Parathyroid adenoma (tissue), 2 donors: ENCODE data around the gene AJAP1.

Experiments
- H2AFZ ChIP-seq: fragments of 300-600 bp; sonication (generic); one replicate; pipeline ENCODE4 v1.7.0; 2017; ENCODE audit warnings: antibody characterized with exemption, mild to moderate bottlenecking
- H3K27ac ChIP-seq: fragments of 300-600 bp; sonication (generic); one replicate; pipeline ENCODE4 v1.7.0; 2017
- H3K27me3 ChIP-seq: fragments of 300-600 bp; sonication (generic); one replicate; pipeline ENCODE4 v1.7.0; 2017; ENCODE audit warnings: low read length; ENCODE audit not compliant: control insufficient read depth, insufficient read depth
- H3K36me3 ChIP-seq: fragments of 300-600 bp; sonication (generic); one replicate; pipeline ENCODE4 v1.7.0; 2017; ENCODE audit warnings: low read length; ENCODE audit not compliant: control insufficient read depth, insufficient read depth
- H3K4me1 ChIP-seq: fragments of 300-600 bp; sonication (generic); one replicate; pipeline ENCODE4 v1.7.0; 2017; ENCODE audit warnings: control low read depth
- H3K4me2 ChIP-seq: fragments of 300-600 bp; sonication (generic); one replicate; pipeline ENCODE4 v1.7.0; 2017; ENCODE audit warnings: low read length
- H3K4me3 ChIP-seq: fragments of 300-600 bp; sonication (generic); one replicate; pipeline ENCODE4 v1.7.0; 2017; ENCODE audit warnings: low read depth, low read length
- H3K79me2 ChIP-seq: fragments of 300-600 bp; sonication (generic); one replicate; pipeline ENCODE4 v1.7.0; 2017; ENCODE audit warnings: control low read depth
- H3K9ac ChIP-seq: fragments of 300-600 bp; sonication (generic); one replicate; pipeline ENCODE4 v1.7.0; 2017; ENCODE audit warnings: mild to moderate bottlenecking
- H3K9me3 ChIP-seq: fragments of 300-600 bp; sonication (generic); one replicate; pipeline ENCODE4 v1.7.0; 2017; ENCODE audit warnings: low read length; ENCODE audit not compliant: control insufficient read depth
- TF ChIP-seq, protein P1 (sequence below): fragments of 300-600 bp; sonication (generic); IDR thresholded peaks from one replicate; pipeline ENCODE4 v1.7.0; 2017; ENCODE audit warnings: antibody characterized with exemption, mild to moderate bottlenecking
- donor health status: primary hyperparathyroidism.

The AJAP1 gene

DNA sequence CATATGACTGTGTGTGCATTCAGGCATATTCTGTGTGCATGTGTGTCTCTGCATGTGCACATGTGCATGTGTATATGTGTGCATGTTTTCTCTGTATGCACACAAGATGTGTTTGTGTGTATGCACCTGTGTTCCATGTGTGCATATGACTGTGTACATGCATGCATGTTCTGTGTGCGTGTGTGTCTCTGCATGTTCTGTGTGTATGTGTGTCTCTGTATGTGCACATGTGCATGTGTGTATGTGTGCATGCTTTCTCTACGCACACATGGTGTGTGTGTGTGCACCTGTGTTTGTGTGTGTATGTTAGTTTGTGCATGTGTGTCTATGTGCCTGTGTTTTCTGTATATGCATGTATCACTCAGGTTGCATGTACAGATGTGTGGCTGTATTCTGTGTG is 42.3 kb downstream of the AJAP1 start:
- Histone ChIP-seq H3K9ac (no peak overlapping the region), H3K9me3 (no peaks in the 10 kb centered on the region), H2AFZ (no peak overlapping the region), H3K79me2 (peaks cover 7% of the 10 kb centered on the region), H3K36me3 (no peaks in the 10 kb centered on the region), H3K27ac (no peak overlapping the region), H3K27me3 (no peaks in the 10 kb centered on the region), H3K4me2 (no peak overlapping the region), H3K4me1 (no peaks in the 10 kb centered on the region), H3K4me3 (no peak overlapping the region)
- TF ChIP-seq, protein P1, sequence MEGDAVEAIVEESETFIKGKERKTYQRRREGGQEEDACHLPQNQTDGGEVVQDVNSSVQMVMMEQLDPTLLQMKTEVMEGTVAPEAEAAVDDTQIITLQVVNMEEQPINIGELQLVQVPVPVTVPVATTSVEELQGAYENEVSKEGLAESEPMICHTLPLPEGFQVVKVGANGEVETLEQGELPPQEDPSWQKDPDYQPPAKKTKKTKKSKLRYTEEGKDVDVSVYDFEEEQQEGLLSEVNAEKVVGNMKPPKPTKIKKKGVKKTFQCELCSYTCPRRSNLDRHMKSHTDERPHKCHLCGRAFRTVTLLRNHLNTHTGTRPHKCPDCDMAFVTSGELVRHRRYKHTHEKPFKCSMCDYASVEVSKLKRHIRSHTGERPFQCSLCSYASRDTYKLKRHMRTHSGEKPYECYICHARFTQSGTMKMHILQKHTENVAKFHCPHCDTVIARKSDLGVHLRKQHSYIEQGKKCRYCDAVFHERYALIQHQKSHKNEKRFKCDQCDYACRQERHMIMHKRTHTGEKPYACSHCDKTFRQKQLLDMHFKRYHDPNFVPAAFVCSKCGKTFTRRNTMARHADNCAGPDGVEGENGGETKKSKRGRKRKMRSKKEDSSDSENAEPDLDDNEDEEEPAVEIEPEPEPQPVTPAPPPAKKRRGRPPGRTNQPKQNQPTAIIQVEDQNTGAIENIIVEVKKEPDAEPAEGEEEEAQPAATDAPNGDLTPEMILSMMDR: no peak

DNA sequence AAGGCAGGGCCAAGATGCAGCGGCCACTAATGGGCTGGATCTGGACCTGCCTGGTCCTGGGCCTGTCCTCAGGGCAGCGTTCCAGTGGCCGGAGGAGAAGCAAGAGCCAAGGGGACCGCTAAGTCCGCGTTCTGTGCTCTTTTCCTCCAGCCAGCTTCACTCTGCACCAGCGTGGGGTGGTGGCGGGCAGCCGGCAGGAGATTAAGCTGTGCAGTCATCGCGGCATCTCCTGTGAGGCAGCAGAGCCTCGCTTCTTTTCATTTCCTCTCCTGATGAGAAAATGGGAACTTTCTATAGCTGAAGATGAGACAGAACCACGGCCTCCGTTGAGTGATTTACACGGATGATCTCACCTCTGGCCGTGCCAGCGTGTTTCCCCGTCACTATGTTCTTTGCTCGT is 43.4 kb downstream of the AJAP1 start:
- Histone ChIP-seq H3K36me3 (no peaks in the 10 kb centered on the region), H3K9me3 (no peaks in the 10 kb centered on the region), H2AFZ (no peak overlapping the region), H3K4me2 (no peak overlapping the region), H3K27me3 (no peaks in the 10 kb centered on the region), H3K4me1 (no peaks in the 10 kb centered on the region), H3K9ac (no peak overlapping the region), H3K27ac (no peak overlapping the region), H3K4me3 (no peak overlapping the region), H3K79me2 (peaks cover 7% of the 10 kb centered on the region)
- TF ChIP-seq, protein P1: no peak

DNA sequence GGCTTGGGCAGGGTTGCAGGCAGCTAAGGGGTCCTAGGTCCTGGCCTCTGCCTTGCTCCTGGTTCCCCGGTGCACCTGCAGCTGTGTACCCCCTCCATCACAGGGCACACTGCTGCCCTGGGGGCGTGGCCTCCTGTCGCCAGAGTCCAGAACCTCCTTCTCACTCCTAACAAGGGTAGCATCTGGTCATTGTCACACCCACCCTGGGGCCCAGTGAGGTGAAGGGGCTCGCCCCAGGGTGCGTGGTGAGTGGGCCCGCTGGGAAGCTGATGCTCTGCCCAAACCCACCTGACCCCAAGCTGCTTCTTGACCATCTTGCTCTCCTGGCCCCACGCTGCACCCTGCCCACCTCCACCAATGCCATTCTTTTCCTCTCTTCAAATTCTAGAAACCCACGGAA is 44.5 kb downstream of the AJAP1 start:
- no peak overlapping the region for H3K4me2 ChIP-seq
- H3K27me3 ChIP-seq: no peaks in the 10 kb centered on the region
- TF ChIP-seq, protein P1: no peak
- H3K36me3 ChIP-seq: no peaks in the 10 kb centered on the region
- no peak overlapping the region for H3K27ac ChIP-seq
- no peak overlapping the region for H3K9ac ChIP-seq
- no peak overlapping the region for H2AFZ ChIP-seq
- peaks cover 7% of the 10 kb centered on the region for H3K79me2 ChIP-seq
- no peaks in the 10 kb centered on the region for H3K4me1 ChIP-seq
- no peaks in the 10 kb centered on the region for H3K9me3 ChIP-seq
- H3K4me3 ChIP-seq: no peak overlapping the region

DNA sequence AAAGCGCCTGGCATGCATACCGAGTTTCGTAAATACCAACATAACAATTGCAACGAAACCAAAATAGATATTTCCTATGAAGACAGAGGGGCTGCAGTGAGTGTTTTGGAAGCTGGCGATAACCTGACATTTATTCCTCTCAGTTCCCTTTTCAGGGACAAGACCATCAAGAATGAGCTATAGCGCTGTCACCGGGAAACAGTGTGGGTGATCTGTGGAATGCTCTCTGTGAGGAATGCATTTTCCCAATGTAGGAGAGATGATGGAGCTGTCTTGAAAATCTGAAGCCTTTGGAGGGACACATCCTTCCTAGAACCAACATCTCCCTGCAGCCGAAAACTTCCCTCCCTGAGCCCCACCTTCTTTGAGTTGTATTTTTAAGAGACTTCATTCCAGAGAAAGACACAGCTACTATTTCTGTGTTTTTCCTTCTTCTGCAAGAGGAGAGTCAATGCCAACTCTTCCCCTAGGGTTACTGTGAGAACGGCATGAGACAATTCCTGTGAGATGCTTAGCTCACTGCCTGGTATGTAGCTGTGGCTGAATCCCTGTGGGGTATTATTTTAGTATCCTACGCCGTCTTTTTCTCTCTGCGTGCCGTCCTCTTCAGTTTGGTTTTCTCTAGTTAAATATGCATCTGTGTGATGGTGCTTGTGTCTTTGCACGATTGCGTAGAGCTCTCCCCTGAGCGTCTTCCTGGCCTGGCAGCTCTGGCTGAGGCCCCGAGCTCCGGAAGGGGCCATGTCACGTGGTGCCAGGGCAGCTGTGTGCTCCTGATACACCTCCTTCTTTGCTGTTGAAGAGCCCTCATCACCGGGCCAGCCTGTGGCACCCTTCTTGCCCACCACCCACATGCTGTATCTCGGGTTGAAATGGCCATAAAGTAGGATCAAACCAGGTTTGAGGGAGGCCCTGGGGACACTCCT is 45.2 kb downstream of the AJAP1 start:
- H2AFZ ChIP-seq: no peak overlapping the region
- no peaks in the 10 kb centered on the region for H3K4me1 ChIP-seq
- peaks cover 4% of the 10 kb centered on the region for H3K79me2 ChIP-seq
- H3K9ac ChIP-seq: no peak overlapping the region
- H3K4me3 ChIP-seq: no peak overlapping the region
- H3K36me3 ChIP-seq: no peaks in the 10 kb centered on the region
- TF ChIP-seq, protein P1: no peak
- H3K9me3 ChIP-seq: no peaks in the 10 kb centered on the region
- no peak overlapping the region for H3K27ac ChIP-seq
- H3K27me3 ChIP-seq: no peaks in the 10 kb centered on the region
- no peak overlapping the region for H3K4me2 ChIP-seq

DNA sequence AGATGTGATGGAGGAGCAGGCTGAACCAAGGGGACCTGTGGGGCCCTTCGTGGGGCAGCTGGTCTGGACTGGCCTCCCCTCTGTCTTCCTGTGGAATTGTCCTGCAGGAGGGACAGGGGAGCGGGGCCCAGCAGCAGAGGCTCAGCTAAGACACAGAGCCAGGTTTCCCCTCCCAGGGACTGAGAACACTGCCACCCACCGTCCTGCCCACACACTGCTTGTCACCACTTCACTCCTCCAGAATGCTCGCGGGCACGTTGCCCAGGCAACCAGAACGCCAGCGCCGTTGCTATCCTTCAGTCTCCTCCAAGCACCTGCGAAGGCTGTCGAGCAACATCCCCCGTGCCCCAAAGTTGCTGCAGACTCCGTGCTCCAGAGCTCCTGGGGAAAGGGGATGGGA is 46.4 kb downstream of the AJAP1 start:
- peaks cover 2% of the 10 kb centered on the region for H3K79me2 ChIP-seq
- H2AFZ ChIP-seq: no peak overlapping the region
- no peak overlapping the region for H3K4me3 ChIP-seq
- no peak overlapping the region for H3K9ac ChIP-seq
- no peak overlapping the region for H3K27ac ChIP-seq
- no peaks in the 10 kb centered on the region for H3K4me1 ChIP-seq
- no peaks in the 10 kb centered on the region for H3K36me3 ChIP-seq
- H3K4me2 ChIP-seq: no peak overlapping the region
- H3K27me3 ChIP-seq: no peaks in the 10 kb centered on the region
- no peaks in the 10 kb centered on the region for H3K9me3 ChIP-seq
- TF ChIP-seq, protein P1: no peak
